ENCODE measurements around the gene CXorf58.

DNA sequence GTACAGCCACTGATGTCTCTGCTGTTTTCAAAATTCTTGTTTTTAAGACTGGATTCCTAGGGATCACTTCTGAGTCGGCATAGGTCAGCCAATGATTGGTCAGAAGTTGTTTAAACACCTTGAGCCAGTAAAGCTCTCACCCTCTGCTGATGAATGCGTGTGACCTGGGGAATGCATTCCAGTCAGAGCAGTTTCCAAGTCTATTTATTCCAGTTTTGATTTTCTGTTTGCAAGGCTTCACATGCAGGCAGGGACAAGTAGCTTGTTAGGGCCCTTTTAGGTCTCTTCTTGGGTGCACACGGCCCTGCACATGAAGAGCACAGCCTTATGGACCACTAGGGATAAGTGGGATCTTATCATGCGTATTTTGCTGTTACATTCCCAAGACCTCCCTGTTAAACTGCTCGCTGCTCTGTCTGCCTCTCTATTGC, 72.2 kb downstream of the CXorf58 start:
- TF ChIP-seq POLR2A (IDR thresholded peaks at IDR 0.05; ENCODE audit: low read depth, low read length) (no peak), TAF1 (IDR thresholded peaks at IDR 0.05; ENCODE audit: low read depth, low read length) (no peak), POLR2AphosphoS5 (IDR thresholded peaks at IDR 0.05; ENCODE audit: low read depth, low read length) (no peak), POU2F2 (IDR thresholded peaks at IDR 0.05; ENCODE audit: low read depth, low read length) (no peak), PAX5 (IDR thresholded peaks at IDR 0.05; ENCODE audit: insufficient read depth, low read length, severe bottlenecking) (no peak)
